ENCODE results near the gene RIMS1.

RIMS1 gene, protein sequence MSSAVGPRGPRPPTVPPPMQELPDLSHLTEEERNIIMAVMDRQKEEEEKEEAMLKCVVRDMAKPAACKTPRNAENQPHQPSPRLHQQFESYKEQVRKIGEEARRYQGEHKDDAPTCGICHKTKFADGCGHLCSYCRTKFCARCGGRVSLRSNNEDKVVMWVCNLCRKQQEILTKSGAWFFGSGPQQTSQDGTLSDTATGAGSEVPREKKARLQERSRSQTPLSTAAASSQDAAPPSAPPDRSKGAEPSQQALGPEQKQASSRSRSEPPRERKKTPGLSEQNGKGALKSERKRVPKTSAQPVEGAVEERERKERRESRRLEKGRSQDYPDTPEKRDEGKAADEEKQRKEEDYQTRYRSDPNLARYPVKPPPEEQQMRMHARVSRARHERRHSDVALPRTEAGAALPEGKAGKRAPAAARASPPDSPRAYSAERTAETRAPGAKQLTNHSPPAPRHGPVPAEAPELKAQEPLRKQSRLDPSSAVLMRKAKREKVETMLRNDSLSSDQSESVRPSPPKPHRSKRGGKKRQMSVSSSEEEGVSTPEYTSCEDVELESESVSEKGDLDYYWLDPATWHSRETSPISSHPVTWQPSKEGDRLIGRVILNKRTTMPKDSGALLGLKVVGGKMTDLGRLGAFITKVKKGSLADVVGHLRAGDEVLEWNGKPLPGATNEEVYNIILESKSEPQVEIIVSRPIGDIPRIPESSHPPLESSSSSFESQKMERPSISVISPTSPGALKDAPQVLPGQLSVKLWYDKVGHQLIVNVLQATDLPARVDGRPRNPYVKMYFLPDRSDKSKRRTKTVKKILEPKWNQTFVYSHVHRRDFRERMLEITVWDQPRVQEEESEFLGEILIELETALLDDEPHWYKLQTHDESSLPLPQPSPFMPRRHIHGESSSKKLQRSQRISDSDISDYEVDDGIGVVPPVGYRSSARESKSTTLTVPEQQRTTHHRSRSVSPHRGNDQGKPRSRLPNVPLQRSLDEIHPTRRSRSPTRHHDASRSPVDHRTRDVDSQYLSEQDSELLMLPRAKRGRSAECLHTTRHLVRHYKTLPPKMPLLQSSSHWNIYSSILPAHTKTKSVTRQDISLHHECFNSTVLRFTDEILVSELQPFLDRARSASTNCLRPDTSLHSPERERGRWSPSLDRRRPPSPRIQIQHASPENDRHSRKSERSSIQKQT (N-terminal part only)

DNA sequence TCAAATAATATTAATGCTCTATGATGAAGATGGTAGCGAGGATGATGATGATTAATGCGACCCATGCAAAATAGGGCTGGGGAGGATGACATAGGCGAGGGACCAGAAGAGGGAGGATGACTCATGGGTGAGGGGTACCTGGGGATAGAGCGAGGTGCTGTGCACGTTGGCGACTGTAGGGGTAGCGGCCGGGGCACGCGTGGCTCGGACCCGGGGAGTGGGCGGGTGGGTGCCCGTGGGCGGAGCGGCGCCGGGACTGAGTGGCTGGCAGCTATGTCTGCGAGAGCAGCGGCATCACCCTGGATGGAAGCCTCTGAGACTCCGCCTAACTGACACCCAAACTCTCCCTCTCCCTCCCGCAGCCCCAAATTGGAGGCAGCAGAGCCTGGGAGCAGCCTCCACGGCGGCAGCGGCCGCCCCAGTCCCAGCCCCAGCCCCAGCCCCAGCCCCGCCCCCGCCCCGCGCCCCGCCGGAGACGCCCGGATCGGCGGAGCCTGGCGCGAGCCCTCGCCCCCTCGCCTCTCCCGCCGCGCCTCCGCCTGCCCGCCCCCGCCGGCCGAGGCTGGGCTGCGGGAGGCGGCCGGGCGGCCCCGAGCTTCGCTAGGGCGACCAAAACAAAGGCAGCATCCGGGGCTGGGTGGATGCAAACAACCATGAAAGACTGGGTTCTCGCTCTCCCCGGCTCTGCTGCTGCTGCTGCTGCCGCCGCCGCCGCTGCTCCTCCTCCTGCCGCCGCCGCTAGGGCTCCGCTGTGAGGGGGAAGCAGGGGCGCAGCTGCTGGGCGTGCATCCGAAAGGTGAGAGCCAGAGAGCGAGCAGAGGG lies at the start of gene RIMS1:
Gene RIMS1 (plus strand): TSS at position 367 of the 822 bp plus-strand sequence. CDS start 474 bp downstream, outside the sequence.
- peak; percentile 90 for DNase-seq

DNA sequence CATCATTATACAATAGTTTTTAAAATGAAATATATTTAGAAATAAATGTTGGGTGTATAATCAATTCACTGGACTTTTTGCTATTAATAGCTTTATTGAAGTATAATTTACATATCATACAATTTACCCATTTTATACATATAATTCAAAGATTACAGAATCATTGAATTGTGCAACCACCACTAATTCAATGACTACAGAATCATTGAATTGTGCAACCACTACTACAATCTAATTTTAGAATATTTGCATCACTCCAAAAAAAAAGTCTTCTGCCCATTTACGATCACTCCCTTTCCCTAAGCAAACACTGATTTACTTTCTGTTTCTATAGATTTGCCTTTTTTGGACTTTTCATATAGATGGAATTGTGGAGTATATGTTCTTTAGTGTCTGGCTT lies 35.1 kb upstream of the RIMS1 start:
- DNase-seq, result no peak

DNA sequence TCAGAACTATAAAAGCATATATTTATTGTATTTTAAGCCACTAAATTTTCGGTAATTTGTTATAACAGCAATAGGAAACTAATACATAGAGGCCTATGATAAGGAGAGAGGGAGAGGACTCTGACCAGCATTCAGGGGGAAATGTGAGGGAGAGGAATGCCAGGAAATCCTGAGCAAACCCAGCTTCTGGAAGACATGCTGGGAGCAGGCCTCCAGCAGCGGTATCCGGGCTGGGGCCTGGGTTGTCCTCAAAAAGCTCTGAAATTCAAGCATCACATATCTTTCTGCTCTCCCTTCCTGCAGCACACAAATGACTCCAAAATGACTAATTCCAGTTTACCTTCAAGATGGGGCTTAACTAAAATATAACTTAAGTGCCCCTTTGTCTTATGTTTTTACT lies 33.4 kb upstream of the RIMS1 start:
- DNase-seq, result no peak

DNA sequence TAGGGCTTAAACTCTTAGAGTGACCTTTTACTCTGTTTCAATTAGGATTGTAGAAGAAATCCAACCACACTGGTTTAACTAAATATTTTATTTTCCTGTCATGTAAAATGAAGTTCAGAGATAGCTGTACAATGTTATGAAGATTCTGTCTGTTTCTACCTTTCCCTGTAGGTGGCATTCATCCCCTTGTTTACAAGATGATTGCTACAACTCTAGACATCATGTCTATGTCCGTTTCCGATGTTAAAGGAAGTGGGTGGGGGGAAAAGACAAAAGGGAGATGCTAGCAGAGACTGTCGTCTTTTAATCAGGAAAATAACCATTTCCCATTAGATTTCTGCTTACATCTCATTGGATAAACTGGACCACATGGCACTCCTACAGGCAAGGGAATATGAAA lies 30.9 kb upstream of the RIMS1 start:
- no peak for DNase-seq

DNA sequence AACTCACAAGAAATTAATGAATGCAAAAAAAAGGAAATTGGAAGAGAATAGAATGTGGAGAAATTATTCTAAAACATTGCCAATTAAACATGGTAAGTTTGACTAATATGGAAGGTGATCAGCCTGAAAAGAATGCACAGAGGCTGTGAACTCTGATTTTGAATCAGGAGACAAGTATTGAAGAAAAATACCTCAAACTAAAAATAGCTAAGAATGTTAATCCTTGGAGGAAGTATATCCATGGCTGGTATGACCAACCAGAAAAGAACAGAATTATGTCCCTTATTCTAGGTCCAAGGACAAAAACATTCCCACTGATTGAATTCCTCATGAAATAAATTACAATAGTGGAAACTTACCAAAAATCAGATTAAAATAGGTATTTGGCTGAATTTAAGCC lies 7.3 kb upstream of the RIMS1 start:
- DNase-seq, result no peak

DNA sequence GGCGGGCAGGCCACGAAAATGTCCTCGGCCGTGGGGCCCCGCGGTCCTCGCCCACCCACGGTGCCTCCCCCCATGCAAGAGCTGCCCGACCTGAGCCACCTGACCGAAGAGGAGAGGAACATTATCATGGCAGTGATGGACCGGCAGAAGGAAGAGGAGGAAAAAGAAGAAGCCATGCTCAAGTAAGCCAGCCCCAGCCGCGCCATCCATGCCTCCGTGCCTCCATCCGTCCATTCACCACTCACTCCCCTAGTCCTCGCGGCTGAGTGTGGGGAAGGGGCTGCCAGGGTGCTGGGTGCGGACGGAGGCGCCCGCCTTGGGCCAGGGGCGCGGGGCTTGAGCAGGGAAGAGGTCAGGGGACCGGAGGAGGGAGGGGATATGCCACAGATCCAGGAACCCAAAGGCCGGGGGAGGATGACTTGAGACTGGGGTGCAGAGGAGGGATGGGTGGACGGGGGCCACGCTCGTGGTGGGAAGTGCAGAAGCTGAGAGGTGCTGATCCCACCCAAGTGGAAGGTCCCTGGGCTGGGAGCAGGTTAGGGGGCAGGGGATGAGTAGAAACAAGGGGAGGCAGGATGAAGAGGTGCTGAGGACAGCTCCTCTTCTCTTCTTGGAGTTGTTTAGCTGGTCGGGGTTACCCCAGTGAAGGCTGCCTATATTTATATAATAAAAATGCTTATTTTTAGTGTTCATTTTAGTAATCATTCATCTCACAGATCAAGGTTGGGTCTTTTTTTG lies 825 bp downstream of the RIMS1 start:
- no peak for DNase-seq

DNA sequence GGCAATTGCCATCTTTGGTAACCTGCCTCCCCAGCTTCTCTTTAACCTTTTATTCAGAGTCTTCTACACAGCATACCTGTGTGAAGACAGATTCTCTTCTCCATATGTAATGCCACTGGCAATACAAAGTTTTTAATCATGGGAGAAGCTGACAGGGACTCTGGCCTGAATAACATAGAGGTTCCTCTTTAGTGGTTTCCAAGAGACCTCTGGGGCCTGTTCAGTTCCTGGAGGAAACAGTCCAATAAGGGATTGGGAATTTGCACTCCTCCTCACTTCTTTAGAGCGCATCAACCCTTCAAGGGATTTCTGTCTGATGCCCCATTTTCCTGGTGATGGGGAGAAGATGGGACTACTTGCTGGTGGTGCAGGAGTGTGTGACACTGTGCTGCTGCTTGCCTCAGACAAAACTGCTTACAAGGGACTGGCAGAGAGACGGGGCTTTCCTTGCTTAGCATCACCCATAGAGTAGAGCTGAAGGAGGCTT lies 1.4 kb downstream of the RIMS1 start:
- DNase-seq, result peak; percentile 34

DNA sequence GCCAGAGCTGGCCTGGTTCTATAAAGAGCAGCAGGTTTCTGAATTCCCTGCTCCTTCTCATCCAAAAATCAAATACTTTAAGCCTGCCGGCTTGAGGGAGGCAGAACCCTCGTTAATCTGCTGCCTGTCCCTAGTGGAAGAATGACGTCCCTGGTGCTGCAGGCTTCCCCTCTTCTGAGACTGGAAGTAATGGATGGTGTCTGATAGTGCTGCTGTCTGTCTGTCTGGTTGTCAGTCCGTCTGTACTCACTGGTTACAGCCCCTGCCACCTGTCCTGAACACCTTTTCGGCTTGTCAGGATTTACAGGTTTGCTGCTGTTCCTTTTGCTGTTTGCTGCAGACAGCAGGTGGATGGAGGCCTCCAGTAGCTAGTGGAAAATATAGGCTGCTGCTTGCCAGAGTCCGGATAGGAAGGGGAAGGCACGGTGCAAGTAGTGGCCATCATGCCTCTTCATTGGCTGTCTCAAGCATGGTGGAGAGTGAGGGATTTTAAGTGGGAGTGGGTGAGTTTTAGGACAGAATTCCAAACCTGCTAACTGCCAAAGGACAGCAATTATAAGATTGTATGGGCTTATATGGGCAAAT lies 2.5 kb downstream of the RIMS1 start:
- DNase-seq, result peak; percentile 28

DNA sequence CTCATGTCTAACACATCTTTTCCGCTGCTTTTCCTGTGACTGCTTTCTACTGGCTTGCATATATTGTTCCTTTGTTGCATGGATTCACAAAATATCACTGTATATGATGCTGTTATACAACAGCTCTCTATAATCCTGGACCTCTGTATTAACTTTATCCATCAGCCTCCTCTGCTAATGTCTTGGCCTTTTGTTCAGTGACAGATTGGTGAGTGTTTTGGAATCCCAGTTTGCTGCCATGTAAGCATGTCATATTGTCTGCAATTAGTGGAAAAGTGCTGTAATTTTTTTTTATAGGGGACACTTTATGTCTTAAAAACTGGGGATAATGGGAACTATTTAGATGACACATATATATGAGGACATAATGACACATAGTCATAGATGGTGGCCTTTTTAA lies 3.0 kb downstream of the RIMS1 start:
- no peak for DNase-seq

DNA sequence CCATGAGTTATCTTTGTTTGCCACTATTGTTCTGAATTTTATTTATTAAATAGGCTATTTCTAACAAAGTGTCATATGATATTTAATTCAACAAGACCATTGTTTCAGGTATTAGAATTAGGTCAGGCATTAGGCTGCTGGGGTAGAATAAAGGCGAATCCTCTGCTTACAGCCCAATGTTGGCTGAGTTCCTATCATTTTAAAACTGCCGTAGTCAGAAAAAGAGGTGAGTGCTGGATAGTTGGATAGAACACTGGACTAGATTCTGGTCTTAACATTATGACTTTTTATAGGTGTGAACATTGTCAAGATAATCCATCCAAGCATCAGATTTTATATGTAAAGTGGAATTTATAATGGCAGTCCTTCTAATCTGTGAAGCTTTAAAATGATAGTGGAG lies 6.3 kb downstream of the RIMS1 start:
- DNase-seq, result no peak

DNA sequence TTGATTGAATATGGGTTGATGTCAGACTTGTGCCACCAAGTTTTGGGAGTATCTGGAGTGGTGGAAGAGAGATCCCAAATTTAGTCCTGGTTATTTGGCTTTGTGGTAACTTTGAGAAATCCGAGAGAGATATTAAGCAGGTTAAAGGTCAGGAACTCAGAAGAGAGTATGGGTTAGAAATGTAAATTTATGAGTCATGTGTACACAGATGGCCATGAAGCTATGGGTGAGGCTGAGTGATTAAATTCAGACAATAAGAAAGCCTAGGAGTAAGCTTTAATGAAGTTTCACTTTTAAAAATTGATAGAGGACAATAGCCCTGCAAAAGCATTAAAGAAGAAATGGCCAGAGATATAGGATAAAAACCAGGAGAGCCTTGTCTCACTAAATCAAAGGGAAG lies 14.3 kb downstream of the RIMS1 start:
- no peak for DNase-seq

DNA sequence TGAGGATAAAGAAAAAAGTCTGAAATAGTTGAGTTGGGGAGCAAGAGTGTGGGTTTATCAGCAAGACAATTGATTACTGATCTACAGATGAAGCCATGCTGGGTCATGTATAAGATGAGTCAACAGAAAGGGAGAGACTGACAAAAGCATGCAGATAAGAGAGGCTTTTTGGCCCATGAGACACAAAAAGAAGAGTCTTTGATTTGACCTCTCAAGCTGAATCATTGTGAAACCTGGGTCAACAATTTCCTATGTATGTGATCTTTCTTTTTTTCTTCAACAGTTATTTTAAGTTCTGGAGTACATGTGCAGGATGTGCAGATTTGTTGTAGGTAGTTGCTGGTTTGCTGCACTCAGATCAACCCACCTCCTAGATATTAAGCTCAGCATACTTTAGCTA lies 15.9 kb downstream of the RIMS1 start:
- no peak for DNase-seq

DNA sequence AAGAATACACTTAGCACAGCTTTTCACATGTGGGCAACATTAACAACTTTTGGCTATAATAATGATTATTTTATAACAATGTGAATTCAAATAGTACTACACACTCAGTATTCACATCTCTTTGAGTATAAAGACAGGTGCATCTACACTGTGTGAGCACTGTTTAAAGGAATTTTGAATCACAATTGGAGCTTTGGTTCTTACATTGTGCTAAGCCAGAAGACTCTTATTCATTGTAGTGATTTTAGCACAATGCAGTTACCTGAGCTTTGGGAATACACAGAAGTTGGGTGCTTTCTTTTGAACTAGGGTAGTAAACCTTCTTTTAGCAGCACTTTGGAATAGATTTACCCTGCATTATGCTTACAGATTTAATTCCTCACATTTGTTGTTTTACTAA lies 20.5 kb downstream of the RIMS1 start:
- DNase-seq, result no peak

DNA sequence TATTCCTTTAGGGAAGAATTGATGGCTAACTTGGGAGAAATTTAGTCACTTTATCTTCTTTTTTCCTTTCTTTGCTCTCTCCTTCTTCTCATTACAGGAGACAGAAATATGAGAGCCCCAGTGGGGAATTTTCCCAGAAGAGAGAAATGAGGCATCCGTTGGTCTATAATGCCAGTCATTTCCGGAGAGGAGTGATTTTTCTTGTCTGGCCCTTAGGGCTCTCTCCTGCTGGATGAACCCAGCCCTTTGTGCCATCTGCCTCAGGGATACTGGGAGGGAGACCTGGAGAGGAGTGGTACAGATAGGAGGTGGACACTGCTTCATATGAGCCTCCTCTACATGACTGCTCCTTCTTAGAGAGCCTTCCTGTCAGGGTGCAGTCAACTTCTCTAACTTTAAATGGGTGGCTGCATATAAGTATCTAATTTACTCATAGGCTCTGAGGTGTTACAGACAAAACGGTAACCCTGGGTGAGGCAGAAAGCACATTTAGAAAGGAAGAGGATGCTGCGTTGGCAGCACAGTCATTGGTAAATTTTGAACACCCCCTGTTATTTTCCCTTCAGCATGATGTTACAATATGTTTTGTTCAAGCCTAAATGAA lies 21.9 kb downstream of the RIMS1 start:
- DNase-seq, result no peak

DNA sequence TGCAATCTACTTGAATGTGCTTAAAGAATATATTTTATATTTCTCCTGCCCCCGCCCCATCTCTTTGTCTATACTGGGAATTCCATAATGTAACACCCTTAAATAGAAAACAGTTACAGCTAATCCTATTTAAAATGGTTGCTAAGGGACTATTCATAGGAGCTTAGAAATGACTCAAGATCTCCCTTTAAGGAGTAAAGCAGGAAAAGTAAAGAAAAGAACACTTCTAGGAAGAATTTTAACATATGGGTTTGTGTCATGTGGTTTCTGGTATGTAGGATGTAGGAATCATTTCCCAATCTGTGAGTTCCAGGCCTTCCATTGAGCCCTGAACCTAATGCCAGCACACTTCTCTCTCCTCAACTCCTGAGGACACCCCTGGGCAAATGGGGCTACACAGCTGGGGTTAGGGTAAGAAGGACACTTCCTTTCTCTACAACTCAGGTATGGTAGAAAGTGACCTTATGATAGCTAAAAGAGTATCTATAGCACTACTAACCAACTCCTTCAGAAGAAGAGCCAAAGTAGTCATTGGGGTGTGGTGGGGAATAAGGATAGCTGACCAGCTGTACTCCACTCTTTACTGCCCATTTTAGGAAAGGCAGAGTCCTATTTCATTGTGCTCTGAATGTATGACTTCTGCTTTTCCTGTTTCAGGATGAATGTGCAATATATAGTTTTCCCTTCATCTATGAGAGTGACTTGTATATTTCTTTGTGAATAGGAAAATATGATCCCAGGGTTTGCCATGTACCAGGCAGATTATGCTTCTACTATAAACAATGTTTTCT lies 27.3 kb downstream of the RIMS1 start:
- no peak for DNase-seq

DNA sequence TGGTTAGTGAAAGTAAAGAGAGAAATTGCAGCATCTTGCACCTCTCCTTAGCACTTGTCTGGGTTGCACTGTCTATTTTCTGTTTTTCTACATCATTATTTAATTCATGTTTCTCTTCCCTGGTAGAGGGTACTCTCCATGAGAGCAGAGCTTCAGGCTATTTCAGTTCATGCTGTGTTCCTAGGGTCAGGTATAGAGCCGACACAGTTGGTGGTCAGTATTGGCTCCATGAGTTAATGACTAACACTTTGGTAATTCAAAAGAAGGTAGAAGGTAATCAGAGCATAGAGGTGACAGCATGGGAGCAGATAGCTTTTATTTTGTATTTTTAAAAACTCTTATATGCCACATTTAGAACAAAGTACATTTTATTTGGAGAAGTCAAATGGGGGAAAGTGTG lies 42.7 kb downstream of the RIMS1 start:
- no peak for DNase-seq

DNA sequence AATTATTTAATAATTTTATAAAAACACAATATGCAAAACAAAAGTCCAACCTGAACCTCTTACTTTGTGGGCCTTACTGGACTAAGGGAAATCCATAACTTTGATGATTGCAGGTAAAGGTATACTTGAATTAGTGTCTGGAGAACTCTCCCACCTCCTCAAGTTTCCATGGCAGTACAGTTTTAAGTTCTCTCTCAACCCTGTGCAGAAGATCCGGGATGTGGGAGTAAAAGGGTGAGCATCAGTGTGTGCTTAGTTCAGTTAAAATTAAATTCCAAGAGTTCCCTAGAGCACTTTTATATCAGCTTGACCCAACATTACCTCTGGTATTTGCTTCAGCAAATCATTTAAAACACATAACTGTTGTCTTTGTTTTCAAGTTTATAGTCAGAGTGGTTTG lies 47.5 kb downstream of the RIMS1 start:
- no peak for DNase-seq

DNA sequence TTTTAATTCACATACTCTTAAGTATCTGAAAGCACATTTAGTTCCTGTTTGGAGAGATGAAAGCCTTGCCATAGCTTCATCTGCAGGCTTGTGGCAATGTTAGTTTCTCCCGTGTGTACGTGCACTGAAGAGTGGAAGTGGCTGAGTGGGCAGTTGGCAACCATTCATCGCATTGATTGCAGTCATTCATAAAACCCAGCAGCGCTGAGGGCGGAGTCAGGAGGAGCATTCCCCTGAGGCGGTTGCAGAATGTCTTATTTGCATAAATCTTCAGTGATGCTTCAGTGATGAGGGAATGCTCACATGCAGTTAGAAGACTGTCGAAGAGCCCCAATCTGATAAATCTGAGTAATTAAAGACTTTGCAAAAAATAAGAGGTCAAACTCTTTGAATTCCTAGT lies 79.1 kb downstream of the RIMS1 start:
- no peak for DNase-seq

DNA sequence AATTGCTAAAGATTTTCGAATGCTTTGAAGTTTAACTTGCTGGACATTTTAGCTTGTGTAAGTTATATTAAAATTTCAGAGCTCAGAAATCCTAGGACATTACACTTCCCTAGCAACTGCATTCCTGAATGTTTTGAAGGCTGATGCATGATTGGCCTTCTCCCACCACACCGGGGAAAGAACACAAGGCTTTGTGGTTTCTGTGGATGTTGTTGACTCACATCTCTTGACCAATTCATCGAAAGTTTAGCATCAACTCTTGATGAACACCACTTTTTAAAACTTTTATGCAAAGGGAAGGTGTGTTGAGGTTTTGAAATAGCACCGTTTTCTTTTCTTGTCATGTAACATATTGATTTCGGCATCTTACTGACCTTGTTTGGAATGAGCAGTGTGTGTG lies 81.1 kb downstream of the RIMS1 start:
- DNase-seq, result no peak

DNA sequence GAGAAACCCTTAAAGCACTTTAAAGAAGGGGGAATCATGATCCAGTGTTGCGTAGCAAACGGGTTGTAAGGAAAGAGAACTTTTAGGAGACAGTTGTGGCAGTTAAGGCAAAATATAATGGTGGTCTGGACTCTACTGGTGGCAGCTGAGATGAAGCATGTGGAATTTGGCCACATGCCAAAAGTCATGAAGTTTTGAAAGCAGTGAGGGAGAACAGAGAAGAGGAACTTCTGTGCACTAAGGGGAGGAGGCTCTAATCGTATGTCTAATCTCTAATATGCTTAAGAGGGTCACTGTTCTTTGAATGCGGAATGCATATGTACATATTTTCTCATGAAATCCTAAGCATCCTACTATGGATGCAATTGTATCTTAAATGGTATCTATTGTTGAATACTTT lies 91.5 kb downstream of the RIMS1 start:
- DNase-seq, result no peak

Measured in retina (tissue), 1 donor.